Ishikawa (cell line): Measurements from ENCODE around the gene MIPOL1.

Source experiments
- CEBPB ChIP-seq: IDR thresholded peaks from 2 replicates; pipeline ENCODE4 v1.6.1; 2012
- EP300 ChIP-seq: IDR thresholded peaks from 2 replicates; pipeline ENCODE4 v1.6.1; 2012; ENCODE audit warnings: borderline replicate concordance
- FOXM1 ChIP-seq: IDR thresholded peaks from 2 replicates; pipeline ENCODE4 v1.6.1; 2012; ENCODE audit warnings: low read depth, borderline replicate concordance
- MAX ChIP-seq: IDR thresholded peaks from 2 replicates; pipeline ENCODE4 v1.6.1; 2012
- NFIC ChIP-seq: IDR thresholded peaks from 2 replicates; pipeline ENCODE4 v1.6.1; 2012
- RAD21 ChIP-seq: IDR thresholded peaks from 2 replicates; pipeline ENCODE4 v1.6.1; 2012; ENCODE audit warnings: low read depth
- REST ChIP-seq: IDR thresholded peaks from 2 replicates; pipeline ENCODE4 v1.6.1; 2012; ENCODE audit warnings: low read depth, mild to moderate bottlenecking
- TAF1 ChIP-seq: IDR thresholded peaks from 2 replicates; pipeline ENCODE4 v1.6.1; 2012; ENCODE audit warnings: low read depth, mild to moderate bottlenecking
- TEAD4 ChIP-seq: IDR thresholded peaks from 2 replicates; pipeline ENCODE4 v1.6.1; 2012
- USF1 ChIP-seq: IDR thresholded peaks from 2 replicates; pipeline ENCODE4 v1.6.1; 2012

GRCh38 chr14:37586797-37587130 is 389.0 kb downstream of the MIPOL1 start:
- TF ChIP-seq EP300 (no peak), REST (no peak), MAX (no peak), RAD21 (no peak), USF1 (no peak), TAF1 (no peak), TEAD4 (no peak), FOXM1 (no peak), NFIC (no peak), CEBPB (no peak)
